HL-60/S4 treated with retinoic acid at 250 ng/mL for 4 days and 3 days (cell line): ENCODE data around the gene GRK6.
"Not testable (repeated sequence)": the region's sequence is repeated elsewhere in the genome, so short reads cannot be mapped to it uniquely, and the experiment has no call there.

Experiments used
- in situ Hi-C: fragments of 300-500 bp; cut with MboI; formaldehyde crosslinking; loops from 2 replicates; pipeline ENCODE4 v1.7.0; 2022; ENCODE audit warnings: low sequenced_read_pairs

Gene GRK6

DNA sequence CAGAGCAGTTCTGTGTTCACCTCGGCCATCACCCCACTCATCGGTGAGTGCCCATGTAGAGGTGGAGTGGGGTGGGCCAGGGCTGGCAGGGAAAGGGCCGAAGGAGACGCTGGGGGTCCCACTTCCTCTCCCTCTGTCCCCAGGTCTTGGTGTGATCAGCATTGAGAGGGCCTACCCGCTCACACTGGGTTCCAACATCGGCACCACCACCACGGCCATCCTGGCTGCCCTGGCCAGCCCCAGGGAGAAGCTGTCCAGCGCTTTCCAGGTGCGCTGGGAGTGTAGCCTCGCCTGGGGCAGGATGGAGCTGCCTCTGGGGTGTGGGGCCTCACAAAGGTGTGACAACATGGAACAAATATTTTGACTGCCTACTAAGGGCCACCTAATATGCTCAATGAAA lies 29.7 kb upstream of the GRK6 start:
- in situ Hi-C loops = no loop called here

GRCh38 chr5:177397875-177398390 lies 28.5 kb upstream of the GRK6 start:
- in situ Hi-C loops = no loop called here

- in situ Hi-C loops = no loop called here
Observed at GRCh38 chr5:177399997-177400868, 26.2 kb upstream of the GRK6 start, which contains the start of gene PFN3. Gene PFN3, minus strand, starts transcription at chr5:177400661. Its CDS starts 85 bp downstream, at chr5:177400576.

DNA sequence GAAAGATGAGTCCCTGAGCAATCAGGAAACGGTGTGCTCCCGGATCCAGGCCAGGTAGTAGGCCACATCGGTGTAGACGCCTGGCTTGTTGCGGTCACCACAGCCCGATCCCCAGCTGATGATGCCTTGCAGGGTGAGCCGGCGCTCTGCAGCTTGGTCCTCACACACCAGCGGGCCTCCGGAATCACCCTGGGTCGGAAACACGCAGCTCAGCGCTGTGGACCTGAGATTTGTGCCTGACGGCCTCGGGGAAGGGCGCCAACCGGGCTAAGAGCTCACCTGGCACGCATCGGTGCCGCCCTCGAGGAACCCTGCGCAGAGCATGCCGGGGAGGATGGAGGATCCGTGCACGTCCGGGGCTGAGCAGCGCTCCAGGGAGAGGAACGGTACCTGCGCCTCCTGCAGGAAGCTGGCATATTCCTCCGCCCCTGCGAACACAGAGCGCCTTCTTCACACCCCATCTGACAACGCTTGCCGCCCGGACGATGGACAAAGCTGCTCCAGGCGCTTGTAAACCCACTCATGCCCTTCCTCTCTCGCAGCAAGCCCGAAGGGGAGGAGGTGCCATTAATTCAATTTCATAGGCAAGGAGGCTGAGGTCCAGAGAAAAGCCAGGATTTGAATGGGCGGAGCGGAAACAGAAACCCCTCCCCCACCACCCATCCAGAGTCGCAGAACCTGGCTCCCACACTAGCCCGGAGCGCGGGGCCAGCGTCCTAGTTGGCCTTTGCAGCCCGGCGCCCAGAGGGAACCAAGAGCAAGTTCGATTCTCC lies 24.0 kb upstream of the GRK6 start:
- in situ Hi-C loops = no loop called here

DNA sequence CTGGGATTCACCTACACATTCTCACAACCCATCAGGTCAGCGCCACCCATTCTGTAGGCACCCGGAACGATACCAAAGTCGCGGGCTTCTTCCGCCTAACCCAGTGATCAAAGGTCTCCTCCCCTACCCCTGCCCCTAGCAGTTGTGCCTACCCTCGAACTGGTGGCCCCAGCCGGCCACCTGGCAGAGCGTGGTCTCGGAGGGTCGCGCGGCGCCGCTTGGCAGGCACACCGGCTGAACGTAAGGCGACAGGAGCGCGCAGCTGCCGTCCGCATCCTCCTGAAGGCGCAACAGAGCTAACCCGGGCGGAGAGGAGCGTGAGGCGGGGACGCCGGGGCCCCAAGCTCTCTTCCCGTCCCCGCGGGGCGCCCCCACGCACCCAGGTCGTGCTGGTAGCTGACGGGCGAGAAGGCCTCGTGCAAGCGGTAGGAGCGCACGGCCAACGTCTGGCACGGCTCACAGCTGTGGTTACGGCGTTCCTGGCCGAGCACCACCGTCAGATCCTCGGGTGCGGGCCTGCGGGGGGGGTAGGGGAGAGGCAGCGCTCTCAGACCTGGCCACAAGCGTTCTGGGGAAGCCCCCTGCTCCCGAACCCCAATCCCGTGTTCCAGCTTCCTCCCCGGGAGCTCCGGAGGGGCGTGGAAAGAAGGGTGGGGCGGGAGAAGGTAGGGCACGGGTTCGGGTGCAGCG lies 23.2 kb upstream of the GRK6 start:
- in situ Hi-C loops = no loop called here

- in situ Hi-C loops = no loop called here
Observed at GRCh38 chr5:177403792-177404640, 22.5 kb upstream of the GRK6 start.

DNA sequence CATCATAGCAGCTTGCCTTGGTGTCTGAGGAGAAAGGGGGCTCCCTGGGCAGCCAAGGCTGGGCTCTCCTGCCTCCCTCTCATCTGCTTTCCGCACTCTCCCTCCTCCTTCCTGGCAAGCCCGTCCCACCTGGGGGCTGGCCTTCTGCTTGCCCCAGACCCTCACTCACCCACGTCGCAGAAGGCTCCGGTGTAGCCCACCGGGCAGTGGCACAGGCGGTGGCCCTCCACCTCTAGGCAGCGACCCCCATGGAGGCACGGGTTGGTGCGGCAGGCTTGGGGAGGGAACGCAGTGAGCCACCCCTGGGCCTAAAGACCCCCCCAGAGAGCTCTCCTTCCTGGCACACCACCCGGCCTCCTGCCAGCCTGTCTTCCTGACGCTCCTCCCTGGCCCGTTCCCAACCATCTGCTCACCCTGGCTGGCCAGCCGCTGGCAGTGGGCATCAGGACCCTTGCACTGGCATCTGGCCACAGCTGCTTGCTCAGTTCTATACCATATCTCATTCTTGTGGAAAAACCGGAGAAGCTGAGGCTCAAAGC lies 21.8 kb upstream of the GRK6 start:
- in situ Hi-C loops = no loop called here

DNA sequence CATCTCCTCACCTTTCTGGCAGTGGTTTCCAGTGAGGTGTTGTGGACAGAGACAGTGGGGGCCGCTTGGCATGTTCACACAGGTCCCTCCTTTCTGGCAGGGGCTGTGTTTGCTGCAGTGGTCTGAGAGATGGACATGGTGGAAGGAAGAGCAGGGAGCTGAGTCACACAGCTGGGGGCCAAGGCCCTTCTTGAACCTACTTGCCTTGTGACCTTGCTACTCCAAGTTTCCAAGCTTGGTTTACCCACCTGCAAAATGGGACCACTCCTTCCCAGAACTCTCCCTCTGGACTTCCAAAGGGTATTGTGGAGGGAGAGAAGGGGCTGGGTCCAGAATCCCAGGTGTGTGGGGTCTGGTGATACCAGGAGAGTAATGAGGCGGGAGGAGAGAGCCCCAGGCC lies 21.2 kb upstream of the GRK6 start:
- in situ Hi-C loops = no loop called here

DNA sequence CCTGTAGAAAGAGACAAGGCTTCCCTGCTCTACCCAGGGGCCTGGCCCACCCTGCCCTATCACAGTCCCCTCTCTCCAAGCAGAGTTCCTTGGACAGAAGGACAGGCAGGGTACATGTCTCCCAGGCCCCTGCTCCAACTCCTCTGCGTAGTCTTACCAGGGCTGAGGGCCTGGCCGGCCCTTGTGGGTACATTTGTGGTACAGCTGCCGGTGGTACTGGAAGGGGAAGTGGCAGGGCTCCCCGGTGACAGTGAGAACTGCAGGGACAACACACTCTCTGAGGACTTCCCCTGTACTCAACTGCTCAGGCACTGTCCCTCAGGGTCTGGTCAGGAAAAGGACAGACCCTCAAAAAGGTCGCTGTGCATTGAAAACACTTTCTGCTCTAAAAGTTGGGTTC lies 20.7 kb upstream of the GRK6 start:
- in situ Hi-C loops = no loop called here

- in situ Hi-C loops = no loop called here
Observed at GRCh38 chr5:177409043-177409801, 17.3 kb upstream of the GRK6 start, which contains the start of gene F12. Gene F12, minus strand, starts transcription at chr5:177409564. Its CDS starts 37 bp downstream, at chr5:177409527.

GRCh38 chr5:177410575-177410974 lies 15.9 kb upstream of the GRK6 start:
- in situ Hi-C loops = no loop called here

DNA sequence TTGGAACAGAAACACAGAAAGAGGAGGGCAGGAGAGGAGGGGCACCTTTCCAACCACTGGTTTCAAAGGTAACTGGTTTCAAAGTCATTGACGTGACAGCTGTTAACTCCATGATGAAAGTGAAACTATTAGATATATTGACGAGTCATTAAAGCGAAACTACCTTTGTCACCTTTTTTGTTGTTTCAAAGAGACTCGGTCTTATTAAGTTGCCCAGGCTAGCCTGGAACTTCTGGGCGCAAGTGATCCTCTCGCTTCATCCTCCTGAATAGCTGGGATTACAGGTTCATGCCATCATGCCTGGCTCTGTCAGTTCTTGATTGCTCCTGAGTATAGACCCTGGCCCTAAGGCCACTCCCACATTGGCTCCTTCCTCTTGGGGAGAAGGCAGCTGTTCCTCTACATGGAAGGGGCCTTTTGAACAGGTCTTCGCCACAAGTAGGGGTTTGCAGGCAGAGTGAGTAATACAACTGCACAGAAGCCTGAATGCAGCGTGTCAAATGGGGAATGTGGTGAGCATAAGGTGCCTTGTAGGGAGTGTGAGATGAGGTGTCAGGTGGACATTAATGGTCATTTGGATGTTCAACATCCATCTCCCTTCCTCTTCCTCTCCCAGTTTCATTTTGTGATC lies 13.8 kb upstream of the GRK6 start:
- in situ Hi-C loops = no loop called here

DNA sequence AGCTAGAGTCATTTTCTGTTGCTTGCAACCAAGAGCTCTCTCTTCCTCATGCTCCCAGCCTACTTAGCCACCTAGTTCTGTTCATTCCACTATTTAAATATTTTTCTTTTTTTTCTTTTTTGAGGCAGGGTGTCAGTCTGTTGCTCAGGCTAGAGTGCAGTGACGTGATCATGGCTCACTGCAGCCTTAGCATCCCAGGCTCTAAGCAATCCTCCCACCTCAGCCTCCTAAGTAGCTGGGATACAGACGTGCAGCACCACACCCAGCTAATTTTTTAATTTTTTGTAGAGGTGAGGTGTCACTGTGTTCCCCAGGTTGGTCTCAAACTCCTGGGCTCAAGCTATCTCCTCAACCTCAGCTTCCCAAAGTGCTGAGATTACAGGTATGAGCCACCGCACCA lies 12.0 kb upstream of the GRK6 start:
- in situ Hi-C loops = no loop called here

DNA sequence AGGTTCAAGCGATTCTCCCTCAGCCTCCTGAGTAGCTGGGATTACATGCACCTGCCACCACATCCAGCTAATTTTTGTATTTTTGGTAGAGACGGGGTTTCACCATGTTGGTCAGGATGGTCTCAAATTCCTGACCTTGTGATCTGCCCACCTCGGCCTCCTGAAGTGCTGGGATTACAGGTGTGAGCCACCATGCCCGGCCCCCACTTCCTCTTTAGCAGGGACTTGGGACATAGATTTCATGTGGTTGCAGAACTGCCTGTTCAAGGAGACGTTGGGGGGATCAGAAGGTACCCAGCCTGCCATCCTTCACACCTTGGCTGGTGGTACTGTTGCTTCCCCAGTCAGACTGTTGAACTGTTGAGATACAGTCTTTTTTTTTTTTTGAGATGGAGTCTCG lies 9.4 kb upstream of the GRK6 start:
- in situ Hi-C loops = not testable (repeated sequence)

- in situ Hi-C loops = no loop called here
Observed at GRCh38 chr5:177419046-177419445, 7.4 kb upstream of the GRK6 start.

GRCh38 chr5:177420472-177420871 lies 6.0 kb upstream of the GRK6 start:
- in situ Hi-C loops = not testable (repeated sequence)

DNA sequence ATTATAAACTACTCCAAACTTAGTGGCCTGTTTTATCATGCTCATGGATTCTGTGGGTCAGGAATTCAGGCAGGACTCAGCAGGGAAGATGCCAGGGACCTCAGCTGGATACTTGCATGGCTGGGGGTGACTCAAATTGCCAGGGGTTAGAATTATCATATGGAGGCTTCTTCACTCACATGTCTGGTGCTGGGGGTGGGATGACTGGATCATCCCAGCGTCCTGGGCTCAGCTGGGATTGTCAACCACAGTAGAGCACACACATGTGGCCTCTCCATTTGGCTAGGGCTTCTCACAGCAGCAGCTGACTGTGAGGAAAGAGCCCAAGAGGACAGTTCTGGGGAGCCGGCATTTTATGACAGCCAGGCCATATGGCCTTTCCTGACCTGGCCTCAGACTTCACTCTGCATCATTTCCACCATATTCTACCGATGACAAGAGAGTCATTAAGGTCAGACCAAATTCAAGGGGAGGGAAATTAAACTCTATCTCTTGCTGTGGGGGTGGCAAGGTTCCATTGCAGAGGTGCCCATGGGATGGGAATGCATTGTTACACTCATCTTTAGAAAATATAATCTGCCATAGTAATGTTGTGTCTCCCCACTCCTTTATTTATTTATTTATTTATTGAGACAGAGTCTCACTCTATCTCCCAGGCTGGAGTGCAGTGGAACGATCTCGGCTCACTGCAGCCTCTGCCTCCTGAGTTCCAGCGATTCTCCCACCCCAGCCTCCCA lies 5.2 kb upstream of the GRK6 start:
- in situ Hi-C loops = no loop called here

DNA sequence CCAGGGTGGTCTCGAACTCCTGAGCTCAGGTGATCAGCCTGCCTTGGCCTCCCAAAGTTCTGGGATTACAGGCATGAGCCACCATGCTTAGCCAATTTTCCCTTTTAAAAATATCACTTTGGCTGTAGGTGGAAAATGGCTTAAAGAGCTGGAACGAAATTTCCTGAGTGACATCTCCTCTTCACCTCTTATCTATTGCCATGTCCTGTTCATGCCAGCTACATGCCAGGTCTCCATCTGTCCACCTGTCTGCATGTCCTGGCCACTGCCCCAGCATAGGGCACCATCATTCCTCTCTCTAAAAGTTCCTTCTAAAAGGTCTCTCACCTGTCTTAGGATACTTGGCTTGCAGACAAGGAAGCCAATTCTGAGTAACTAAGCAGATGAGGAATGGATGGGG lies 2.8 kb upstream of the GRK6 start:
- in situ Hi-C loops = no loop called here
